NT2/D1 (cell line): ENCODE data around the gene TRAF3IP1.

Source experiments
- SUZ12 ChIP-seq: IDR thresholded peaks from 2 replicates; pipeline ENCODE4 v1.6.1; 2011; ENCODE audit not compliant: insufficient read length, insufficient read depth; ENCODE audit errors: extremely low read depth
- ZNF274 ChIP-seq: IDR thresholded peaks from 2 replicates; pipeline ENCODE4 v1.6.1; 2011; ENCODE audit warnings: mild to moderate bottlenecking, low read depth, low read length

DNA sequence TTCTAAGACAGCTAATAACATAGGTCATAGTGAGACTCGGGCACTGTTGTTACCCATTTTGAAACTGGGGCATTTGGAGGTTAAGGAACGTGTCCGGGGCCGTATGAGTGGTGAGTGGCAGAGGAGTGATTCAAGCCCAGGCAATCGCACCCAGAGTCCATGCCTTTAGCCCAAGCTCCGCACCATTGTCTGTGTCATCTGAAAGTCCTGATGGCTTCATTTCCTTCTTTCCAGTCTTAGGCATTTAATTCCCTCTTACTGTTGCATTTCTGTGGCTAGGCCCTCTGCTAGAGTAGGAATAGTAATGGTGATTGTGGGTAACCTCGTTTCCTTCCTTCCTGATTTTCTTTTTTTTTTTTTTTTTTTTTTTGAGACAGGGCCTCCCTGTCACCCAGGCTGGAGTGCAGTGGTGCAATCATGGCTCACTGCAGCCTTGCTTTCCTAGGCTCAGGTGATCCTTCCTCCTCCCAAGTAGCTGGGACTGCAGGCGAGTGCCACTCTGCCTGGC is 56.6 kb downstream of the TRAF3IP1 start:
- no peak for TF ChIP-seq SUZ12
- TF ChIP-seq ZNF274: no peak
